ENCODE results near the gene PPP1R36.

PPP1R36 gene

DNA sequence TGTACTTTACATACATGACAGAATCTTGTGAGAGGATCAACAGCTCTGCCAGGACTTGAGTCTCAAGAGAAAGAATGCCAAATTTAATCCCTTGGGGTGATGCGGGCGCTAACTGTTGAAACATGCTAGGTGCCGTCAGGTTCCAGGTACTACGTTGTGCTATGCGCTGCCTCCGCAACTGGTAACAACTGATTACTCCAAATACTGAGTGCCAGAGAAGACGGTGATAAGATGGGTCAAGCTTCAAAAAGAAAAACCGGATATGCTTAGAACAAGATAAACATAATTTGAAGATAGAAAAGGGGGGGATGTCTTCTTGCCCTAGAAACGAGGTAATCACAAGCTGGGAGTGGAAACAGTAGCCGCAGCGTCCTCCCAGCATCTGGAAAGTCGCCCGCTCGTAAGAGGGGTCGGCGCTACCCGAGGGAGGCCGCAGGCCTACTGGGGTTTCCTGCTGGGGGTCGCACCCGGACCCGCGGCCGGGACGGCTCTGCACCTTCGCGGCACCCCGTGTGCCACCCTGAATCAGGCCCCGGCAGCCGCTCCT, 46.8 kb upstream of the PPP1R36 start:
- no CpG with 5 or more reads among the region's 29 CpGs for WGBS, 2 donors (ENCODE audit: extremely low coverage in 2 of 2, insufficient read length in 2 of 2, insufficient replicate concordance in 1 of 2)

DNA sequence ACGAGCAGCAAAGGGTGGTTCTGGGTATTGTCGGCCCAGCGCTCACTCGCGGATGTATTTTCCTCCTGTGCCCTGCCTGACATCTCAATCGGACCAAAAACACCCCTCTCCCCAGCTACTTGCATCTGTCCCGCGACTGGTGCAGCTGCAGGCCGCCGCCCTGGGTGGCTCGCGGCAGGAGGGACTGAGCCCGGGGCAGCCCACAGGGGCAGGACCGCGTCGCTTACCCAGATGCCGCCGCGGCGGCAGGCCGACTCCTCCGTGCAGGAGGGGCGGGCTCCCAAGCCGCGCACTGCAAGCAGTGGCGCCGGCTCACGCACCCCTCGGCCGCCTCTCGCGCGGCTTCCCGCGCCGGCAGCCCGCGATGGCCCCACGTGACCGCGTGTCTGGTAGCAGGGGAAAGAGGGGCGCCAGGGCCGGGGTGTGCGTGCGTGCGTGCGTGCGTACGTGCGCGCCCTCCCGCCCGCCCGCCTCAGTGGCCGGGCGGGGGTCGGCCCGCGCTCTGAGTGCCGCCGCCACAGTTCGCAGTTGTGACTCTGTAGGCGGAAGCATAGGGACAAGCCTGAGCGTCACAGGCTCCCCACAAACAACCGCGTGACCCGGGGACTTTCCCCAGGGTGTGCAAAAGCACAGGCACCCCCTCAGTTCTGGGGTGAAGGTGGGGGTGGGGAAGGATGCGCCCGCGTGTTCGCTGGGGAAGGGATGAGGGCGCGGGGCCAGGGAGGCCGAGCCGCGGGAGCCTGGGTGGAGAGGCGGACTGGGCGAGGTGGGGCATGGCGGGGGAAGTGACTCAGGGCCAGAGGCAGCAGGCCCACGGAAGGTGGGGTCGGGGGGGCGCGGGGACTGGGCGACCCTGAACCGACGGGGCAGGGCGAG, 46.1 kb upstream of the PPP1R36 start, which contains the start of gene ZBTB25:
TSS of gene ZBTB25 (minus strand) at position 405 of the 876 bp plus-strand sequence. CDS start 13,305 bp downstream, outside the sequence.
- Histone ChIP-seq H2BK120ac (ENCODE audit: low read depth, low read length) (peak within 1 kb of the TSS; percentile 99), H2BK5ac (ENCODE audit: low read length) (peak within 1 kb of the TSS; percentile 100), H3K9me3 (replicated peaks in 1 of 2; ENCODE audit: control insufficient read depth in 2 of 2, insufficient read depth in 1 of 2, low read depth in 1 of 2, low read length in 2 of 2) (no peaks in the 10 kb centered on the region), H3K4me3 (ENCODE audit: low read length in 2 of 2) (peak within 1 kb of the TSS; percentile 96 to 98), H4K91ac (ENCODE audit: low read depth, low read length, poor library complexity) (peak within 1 kb of the TSS; percentile 99), H3K14ac (ENCODE audit: low read length) (peak within 1 kb of the TSS; percentile 94), H3K18ac (ENCODE audit: low read length) (peak within 1 kb of the TSS; percentile 100), H3K4me2 (ENCODE audit: insufficient read depth, low read length, poor library complexity, severe bottlenecking) (peak within 1 kb of the TSS; percentile 90), H3K36me3 (replicated peaks in 1 of 2; ENCODE audit: control insufficient read depth in 2 of 2, insufficient read depth in 2 of 2, low read length in 2 of 2) (peaks cover 0 to 9% of the 10 kb centered on the region in 2 donors), H2AFZ (ENCODE audit: low read length) (peak within 1 kb of the TSS; percentile 98), H3K79me1 (ENCODE audit: low read depth, low read length) (no peaks in the 10 kb centered on the region), H3K27me3 (ENCODE audit: control insufficient read depth in 3 of 3, insufficient read depth in 3 of 3, low read depth in 1 of 3, low read length in 3 of 3) (no peaks in the 10 kb centered on the region), H3K23ac (ENCODE audit: low read depth, low read length, poor library complexity) (peak within 1 kb of the TSS; percentile 99), H3K9ac (ENCODE audit: low read depth, low read length, poor library complexity) (peak within 1 kb of the TSS; percentile 93), H3K27ac (replicated peaks; ENCODE audit: low read length) (peak within 1 kb of the TSS; percentile 99), H3K4me1 (ENCODE audit: control insufficient read depth in 2 of 2, insufficient read depth in 1 of 2, low read depth in 1 of 2, low read length in 2 of 2) (peaks cover 9 to 23% of the 10 kb centered on the region in 2 donors), H2BK12ac (ENCODE audit: low read length) (peak within 1 kb of the TSS; percentile 93), H2AK5ac (ENCODE audit: low read depth, low read length) (peak within 1 kb of the TSS; percentile 43), H2BK15ac (ENCODE audit: low read length) (peak within 1 kb of the TSS; percentile 86), H4K8ac (ENCODE audit: low read depth, low read length) (no peak within 1 kb of the TSS), H3K4ac (ENCODE audit: low read length) (peak within 1 kb of the TSS; percentile 97)
- WGBS, 2 donors (ENCODE audit: extremely low coverage in 2 of 2, insufficient read length in 2 of 2, insufficient replicate concordance in 1 of 2): no CpG with 5 or more reads among the region's 87 CpGs
- peak; percentile 93 for DNase-seq (ENCODE audit: low spot score)

More for the DNA sequence above, 46.8 kb upstream of the PPP1R36 start:
- H2AFZ ChIP-seq (ENCODE audit: low read length): peak overlapping the region; percentile 98
- peak overlapping the region; percentile 99 for H2BK120ac ChIP-seq (ENCODE audit: low read depth, low read length)
- H3K4me1 ChIP-seq (ENCODE audit: control insufficient read depth in 2 of 2, insufficient read depth in 1 of 2, low read depth in 1 of 2, low read length in 2 of 2): peaks cover 9 to 23% of the 10 kb centered on the region in 2 donors
- H3K36me3 ChIP-seq (replicated peaks in 1 of 2; ENCODE audit: control insufficient read depth in 2 of 2, insufficient read depth in 2 of 2, low read length in 2 of 2): peaks cover 0 to 13% of the 10 kb centered on the region in 2 donors
- H2BK12ac ChIP-seq (ENCODE audit: low read length): peak overlapping the region; percentile 93
- H3K4ac ChIP-seq (ENCODE audit: low read length): no peak overlapping the region
- no peak for DNase-seq (ENCODE audit: low spot score)
- H4K8ac ChIP-seq (ENCODE audit: low read depth, low read length): no peak overlapping the region
- peak overlapping the region; percentile 99 for H3K23ac ChIP-seq (ENCODE audit: low read depth, low read length, poor library complexity)
- H3K27me3 ChIP-seq (ENCODE audit: control insufficient read depth in 3 of 3, insufficient read depth in 3 of 3, low read depth in 1 of 3, low read length in 3 of 3): no peaks in the 10 kb centered on the region
- H3K4me3 ChIP-seq (ENCODE audit: low read length in 2 of 2): peak overlapping the region; percentile 96 to 98
- no peaks in the 10 kb centered on the region for H3K9me3 ChIP-seq (replicated peaks in 1 of 2; ENCODE audit: control insufficient read depth in 2 of 2, insufficient read depth in 1 of 2, low read depth in 1 of 2, low read length in 2 of 2)
- peak overlapping the region; percentile 90 for H3K4me2 ChIP-seq (ENCODE audit: insufficient read depth, low read length, poor library complexity, severe bottlenecking)
- H4K91ac ChIP-seq (ENCODE audit: low read depth, low read length, poor library complexity): no peak overlapping the region
- H2BK5ac ChIP-seq (ENCODE audit: low read length): peak overlapping the region; percentile 83
- H2AK5ac ChIP-seq (ENCODE audit: low read depth, low read length): peak overlapping the region; percentile 24
- peak overlapping the region; percentile 93 for H3K9ac ChIP-seq (ENCODE audit: low read depth, low read length, poor library complexity)
- H3K79me1 ChIP-seq (ENCODE audit: low read depth, low read length): no peaks in the 10 kb centered on the region
- peak overlapping the region; percentile 99 for H3K27ac ChIP-seq (replicated peaks; ENCODE audit: low read length)
- peak overlapping the region; percentile 99 for H3K18ac ChIP-seq (ENCODE audit: low read length)
- no peak overlapping the region for H2BK15ac ChIP-seq (ENCODE audit: low read length)
- peak overlapping the region; percentile 94 for H3K14ac ChIP-seq (ENCODE audit: low read length)

GRCh38 chr14:64504310-64504896, 45.4 kb upstream of the PPP1R36 start, which contains the start of gene ZBTB1:
ZBTB1 (plus strand) TSS chr14:64504770; CDS start chr14:64521505, 16,735 bp downstream.
- H3K14ac ChIP-seq (ENCODE audit: low read length): peak within 1 kb of the TSS; percentile 58
- H3K9ac ChIP-seq (ENCODE audit: low read depth, low read length, poor library complexity): peak within 1 kb of the TSS; percentile 93
- DNase-seq (ENCODE audit: low spot score): peak; percentile 84
- no peaks in the 10 kb centered on the region for H3K27me3 ChIP-seq (ENCODE audit: control insufficient read depth in 3 of 3, insufficient read depth in 3 of 3, low read depth in 1 of 3, low read length in 3 of 3)
- H3K4me1 ChIP-seq (ENCODE audit: control insufficient read depth in 2 of 2, insufficient read depth in 1 of 2, low read depth in 1 of 2, low read length in 2 of 2): peaks cover 9 to 23% of the 10 kb centered on the region in 2 donors
- peak within 1 kb of the TSS; percentile 30 for H2BK12ac ChIP-seq (ENCODE audit: low read length)
- H4K91ac ChIP-seq (ENCODE audit: low read depth, low read length, poor library complexity): peak within 1 kb of the TSS; percentile 99
- peak within 1 kb of the TSS; percentile 100 for H3K18ac ChIP-seq (ENCODE audit: low read length)
- H3K4ac ChIP-seq (ENCODE audit: low read length): peak within 1 kb of the TSS; percentile 97
- no peak within 1 kb of the TSS for H4K8ac ChIP-seq (ENCODE audit: low read depth, low read length)
- no peaks in the 10 kb centered on the region for H3K79me1 ChIP-seq (ENCODE audit: low read depth, low read length)
- peaks cover 0 to 2% of the 10 kb centered on the region in 2 donors for H3K36me3 ChIP-seq (replicated peaks in 1 of 2; ENCODE audit: control insufficient read depth in 2 of 2, insufficient read depth in 2 of 2, low read length in 2 of 2)
- peak within 1 kb of the TSS; percentile 99 for H3K27ac ChIP-seq (replicated peaks; ENCODE audit: low read length)
- peak within 1 kb of the TSS; percentile 90 for H3K4me2 ChIP-seq (ENCODE audit: insufficient read depth, low read length, poor library complexity, severe bottlenecking)
- H2AK5ac ChIP-seq (ENCODE audit: low read depth, low read length): peak within 1 kb of the TSS; percentile 43
- H3K23ac ChIP-seq (ENCODE audit: low read depth, low read length, poor library complexity): peak within 1 kb of the TSS; percentile 99
- peak within 1 kb of the TSS; percentile 86 for H2BK15ac ChIP-seq (ENCODE audit: low read length)
- peak within 1 kb of the TSS; percentile 96 to 98 for H3K4me3 ChIP-seq (ENCODE audit: low read length in 2 of 2)
- peak within 1 kb of the TSS; percentile 98 for H2AFZ ChIP-seq (ENCODE audit: low read length)
- peak within 1 kb of the TSS; percentile 100 for H2BK5ac ChIP-seq (ENCODE audit: low read length)
- peak within 1 kb of the TSS; percentile 99 for H2BK120ac ChIP-seq (ENCODE audit: low read depth, low read length)
- WGBS, 2 donors (ENCODE audit: extremely low coverage in 2 of 2, insufficient read length in 2 of 2, insufficient replicate concordance in 1 of 2): no CpG with 5 or more reads among the region's 63 CpGs
- H3K9me3 ChIP-seq (replicated peaks in 1 of 2; ENCODE audit: control insufficient read depth in 2 of 2, insufficient read depth in 1 of 2, low read depth in 1 of 2, low read length in 2 of 2): no peaks in the 10 kb centered on the region
